HG03196 (cell line): ENCODE results near the gene GSTM3.
A peak's percentile ranks its signal among the peaks of the same experiment; 100 is the strongest.
"Not testable (repeated sequence)": the region's sequence is repeated elsewhere in the genome, so short reads cannot be mapped to it uniquely, and the experiment has no call there.

Experiments
- ATAC-seq: cut with Tn5 transposase; IDR thresholded peaks from one replicate; pipeline ENCODE4 v1.9.1; 2021; ENCODE audit not compliant: unreplicated experiment

GSTM3 gene

DNA sequence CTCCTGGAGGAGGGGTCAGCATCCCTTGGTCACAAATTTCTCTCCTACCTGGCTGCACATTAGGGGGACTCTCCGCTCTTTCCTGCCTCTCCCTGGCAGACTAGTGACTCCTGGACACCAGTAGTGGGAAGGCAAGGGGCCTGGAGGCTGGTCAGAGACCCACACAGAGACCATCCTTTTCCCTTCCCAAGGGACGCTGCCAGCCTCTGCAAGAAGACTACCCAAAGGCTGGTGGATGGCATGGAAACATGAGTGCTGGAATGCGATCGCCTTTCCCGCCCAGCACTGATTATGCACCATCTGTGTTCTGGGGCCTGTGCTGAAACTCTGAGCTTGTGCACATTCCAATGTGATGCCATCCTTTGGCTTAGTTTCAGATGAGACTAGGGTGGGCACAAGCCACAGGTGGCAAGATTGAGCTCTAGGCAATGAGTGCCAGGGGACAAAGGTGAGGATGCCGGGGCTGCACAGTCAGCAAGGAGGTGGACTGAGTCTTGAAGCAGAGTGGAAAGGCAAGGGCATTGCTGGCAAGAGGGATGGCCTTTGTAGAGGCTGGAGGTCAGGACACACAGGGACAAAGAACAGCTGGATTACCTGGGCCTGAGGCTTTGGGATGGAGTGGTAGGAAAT lies 35.5 kb upstream of the GSTM3 start:
- ATAC-seq, result no peak

DNA sequence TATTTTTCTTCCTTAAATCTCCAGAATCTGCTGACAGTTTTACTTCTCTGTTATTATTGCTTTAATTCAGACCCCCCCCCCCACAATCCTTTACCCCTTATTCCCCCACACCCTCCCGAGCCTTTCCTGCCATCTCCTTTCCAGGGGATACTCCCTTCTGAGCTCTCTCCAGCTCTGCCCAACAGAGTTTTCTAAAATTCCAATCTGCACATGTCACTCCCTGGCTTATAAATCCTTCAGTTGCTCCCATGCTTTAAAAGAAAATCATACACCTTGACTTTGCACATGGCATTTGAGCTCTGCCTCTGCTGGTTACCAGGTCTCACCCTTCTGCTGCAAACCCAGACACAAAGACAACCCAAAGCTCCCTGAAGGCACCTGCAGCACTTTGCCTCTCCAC lies 34.6 kb upstream of the GSTM3 start:
- ATAC-seq, result no peak

DNA sequence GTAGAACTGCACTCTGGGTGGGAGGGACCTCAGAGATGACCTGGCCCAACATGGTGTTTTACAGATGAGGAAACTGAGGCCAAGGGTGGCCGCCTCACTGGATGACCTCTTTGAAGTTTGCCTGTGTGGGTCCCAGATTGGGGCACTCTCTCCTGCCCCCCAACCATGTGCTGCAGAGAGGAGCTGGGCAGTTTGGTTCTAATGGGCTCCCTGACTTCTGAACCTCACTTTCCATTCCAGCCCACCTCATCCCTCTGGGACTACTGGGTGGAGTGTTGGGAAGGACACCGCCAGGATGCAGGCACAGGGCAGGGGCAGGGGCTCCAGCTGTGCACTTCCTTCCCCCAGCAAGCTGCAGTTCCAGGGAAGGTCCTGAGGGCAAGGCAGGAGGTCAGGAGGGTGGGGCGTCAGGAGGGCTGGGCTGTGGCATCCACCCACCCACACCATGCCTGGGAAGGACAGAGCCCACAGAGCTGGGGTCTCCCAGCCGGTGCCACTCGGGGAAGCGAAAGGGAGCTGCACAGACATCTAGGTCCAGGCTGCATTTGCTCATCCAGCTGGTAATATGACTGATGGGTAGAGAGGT lies 33.2 kb upstream of the GSTM3 start:
- ATAC-seq, result no peak

DNA sequence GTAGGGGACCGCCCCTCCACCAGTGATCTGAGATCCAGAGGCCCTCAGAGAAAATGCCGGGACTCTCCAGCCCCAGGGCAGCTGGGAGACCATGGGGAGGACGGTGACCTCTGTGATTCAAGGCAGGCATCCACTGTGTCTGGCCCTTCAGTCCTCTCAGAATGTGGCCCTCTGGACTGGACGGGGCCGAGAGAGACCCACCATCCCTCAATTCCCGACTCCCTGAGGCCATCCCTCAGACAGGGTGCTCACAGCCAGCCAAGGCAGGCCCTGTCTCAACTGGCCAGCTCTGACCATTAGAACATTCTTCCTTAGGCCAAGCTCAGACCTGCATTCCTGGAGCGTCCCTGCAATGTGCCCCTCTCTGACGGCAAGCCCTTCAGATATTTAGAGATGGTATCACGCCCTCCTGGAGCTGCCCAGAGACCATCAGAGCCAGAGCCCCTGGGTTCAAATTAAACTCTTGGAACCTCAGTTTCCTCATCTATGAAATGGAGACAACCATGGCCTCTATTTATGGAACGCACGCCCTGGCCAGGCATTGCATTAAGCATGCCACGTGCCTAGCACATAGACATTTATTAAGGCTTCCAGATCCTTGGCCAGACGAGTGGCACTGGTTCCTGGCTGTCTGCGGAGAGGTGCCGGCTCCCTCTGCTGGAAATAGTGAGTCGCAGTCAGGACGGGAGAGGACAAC lies 32.5 kb upstream of the GSTM3 start:
- ATAC-seq, result peak; percentile 53

DNA sequence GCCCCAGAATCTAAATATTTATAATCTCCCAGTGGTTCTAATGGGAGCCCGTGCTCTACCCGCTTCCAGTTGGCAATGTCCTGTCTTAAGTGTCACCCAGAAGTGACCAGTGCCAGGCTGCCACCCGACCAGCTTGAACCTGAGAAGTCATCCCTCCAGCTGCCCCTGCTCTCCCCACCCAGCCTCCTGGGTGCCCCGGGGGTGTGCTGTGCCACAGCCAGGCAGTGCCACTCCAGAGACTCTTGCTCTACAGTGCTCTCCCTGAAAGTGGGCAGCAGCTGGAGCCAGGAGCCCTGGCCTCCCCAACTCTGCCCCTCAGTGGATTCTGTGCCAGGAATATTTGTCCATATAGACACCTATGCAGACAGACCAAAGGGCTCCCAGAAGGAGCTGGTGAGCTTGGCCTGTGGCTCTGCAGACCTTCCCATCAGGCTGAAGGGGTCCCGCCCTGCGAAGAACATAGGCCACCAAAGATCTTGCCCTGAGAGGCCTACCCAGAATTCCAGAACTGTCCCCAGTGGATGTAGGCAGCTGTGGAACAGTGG lies 31.9 kb upstream of the GSTM3 start:
- no peak for ATAC-seq

DNA sequence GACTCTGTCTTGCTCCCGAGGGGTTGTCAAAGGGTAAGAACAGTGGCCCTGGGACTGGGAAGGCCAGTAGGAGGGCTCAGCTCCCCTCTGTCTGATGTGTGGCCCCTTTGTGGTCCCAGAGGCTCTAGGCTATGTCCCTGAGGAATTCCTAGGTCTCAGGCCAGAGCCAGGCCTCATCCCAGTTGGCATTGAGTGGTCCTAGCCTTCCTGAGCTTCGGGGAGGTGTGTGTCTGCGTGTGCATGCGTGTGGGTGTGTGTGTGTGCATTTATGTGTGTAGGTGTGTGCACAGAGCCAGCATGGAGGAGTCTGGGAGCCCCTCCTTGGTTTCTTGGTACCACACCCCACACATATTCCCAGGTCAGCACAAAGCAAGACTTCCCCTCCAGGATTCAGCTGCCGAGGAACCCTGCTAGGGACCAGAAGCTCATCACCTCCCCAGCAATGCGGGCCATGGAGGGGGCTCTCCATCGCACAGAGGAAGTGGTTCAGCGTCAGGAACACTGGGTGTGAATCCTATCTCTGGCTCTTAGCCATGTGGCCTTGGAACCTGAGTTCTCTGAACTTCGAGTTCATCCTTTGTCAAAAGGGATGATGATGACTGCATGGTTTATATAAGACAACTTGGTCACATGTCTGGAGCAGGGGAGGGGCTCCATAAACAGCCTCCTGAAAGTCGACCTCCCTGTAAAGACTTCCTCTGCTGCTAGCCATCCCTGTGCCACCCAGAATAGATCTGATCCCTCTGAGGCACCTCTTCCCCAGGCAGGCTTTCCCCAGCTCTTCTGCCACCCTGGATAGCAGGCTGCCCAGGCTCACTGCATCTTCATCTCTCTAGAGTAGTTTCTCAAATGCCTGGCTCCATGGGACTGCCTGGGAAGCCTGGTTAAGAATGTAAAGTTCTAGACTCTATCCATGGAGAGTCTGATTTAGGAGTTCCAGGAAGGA lies 31.1 kb upstream of the GSTM3 start:
- no peak for ATAC-seq

DNA sequence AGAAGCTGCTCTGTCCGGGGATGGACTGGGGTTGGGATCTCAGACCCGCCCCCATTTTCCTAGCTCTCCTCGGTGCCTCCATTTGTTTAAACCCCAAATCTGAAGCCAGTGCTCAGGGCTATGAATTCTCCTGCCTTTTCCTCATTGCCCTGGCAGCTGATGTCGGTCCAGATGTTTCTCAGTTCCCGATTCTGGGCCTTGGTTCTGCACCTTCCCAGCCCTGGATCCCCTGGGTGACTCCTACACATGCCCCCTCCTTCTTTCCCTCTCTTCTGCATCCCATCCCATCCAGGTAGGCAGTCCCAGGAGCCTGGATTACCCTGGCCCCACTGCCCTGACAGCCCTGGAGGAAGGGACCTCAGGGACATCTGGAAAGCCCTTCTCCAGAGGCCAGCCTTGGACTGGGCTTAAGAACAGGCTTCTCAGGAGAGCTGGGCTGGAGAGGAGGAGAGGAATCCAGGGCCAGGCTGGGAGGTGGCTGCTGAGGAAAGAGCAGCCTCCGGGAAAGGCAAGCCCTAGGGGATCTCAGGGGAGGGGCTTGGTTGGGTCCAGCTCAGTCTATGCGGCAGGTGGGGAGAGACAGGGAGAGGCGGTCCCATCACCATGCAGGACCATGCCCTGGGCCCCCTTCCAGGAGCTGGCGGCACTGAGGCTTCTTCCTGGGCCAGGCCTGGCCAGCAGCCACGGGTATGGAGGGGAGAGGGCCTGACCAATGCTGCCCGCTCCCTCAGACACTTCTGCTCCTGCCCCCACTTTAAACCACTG lies 29.7 kb upstream of the GSTM3 start:
- no peak for ATAC-seq

DNA sequence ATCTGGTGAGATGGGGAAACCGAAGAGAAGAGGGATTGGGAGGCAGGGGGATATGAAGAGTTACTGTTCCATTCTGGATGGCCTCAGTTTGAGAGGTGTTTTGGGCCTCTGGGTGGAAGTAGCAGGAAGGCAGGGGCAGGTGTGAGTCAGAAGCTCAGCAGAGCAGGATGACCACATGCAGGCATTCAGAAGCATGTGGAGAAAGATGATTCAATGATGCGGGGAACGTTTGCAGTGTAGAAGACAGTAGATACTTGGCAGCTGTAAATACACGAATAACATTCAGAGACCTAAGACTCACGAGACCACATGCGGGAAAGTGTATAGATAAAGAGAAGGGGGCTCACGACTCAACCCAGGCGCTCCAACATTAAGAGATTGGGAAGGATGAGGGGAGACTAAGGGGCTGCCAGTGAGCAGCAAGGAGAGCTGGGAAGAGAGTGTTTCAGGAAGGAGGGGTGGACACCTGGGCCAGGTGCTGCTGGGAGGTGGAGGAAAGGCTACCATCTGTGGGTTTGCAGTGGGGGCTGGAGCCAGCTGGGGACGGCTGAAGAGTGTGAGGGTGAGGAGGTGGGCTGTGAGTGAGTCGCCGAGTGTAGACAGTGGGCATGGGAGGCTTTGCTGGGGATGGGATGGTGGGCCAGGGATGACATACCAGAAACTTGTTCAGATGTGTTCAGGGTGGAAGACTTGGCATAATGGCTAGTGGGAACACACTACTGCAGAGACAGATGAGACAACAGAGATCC lies 28.7 kb upstream of the GSTM3 start:
- no peak for ATAC-seq

DNA sequence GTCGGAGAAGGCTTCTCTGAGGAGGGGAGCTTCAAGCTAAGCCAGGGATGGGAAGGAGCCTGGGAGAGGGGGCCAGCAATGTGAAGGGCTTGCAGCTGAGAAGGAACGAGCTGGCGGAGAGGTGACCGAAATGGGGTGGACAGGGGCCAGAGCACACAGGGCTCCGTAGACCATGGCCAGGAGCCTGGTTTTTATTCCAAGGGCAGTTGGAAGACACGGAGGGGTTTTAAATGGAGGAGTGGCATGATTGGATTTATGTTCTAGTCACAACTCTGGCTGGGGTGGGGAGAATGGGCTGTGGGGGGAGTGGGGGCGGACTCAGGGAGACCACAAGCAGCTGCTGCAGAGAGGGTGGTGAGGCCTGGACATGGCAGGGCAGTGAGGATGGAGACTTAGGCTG lies 28.0 kb upstream of the GSTM3 start:
- no peak for ATAC-seq

DNA sequence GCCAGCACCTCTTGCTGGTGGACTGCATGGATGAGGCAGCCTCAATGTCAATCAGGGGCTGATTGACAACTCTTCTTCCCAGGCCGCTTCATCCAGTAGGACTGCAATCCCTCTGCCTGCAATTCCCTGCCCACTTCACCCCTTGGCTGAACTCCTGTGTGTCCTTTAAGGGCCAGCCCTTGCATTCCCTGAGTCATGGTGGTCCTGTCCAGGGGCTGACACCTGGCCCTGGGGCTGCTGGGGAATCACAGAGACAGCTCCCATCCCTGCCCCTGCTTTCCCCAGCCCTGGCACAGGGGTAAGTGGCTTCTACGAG lies 27.5 kb upstream of the GSTM3 start:
- no peak for ATAC-seq

DNA sequence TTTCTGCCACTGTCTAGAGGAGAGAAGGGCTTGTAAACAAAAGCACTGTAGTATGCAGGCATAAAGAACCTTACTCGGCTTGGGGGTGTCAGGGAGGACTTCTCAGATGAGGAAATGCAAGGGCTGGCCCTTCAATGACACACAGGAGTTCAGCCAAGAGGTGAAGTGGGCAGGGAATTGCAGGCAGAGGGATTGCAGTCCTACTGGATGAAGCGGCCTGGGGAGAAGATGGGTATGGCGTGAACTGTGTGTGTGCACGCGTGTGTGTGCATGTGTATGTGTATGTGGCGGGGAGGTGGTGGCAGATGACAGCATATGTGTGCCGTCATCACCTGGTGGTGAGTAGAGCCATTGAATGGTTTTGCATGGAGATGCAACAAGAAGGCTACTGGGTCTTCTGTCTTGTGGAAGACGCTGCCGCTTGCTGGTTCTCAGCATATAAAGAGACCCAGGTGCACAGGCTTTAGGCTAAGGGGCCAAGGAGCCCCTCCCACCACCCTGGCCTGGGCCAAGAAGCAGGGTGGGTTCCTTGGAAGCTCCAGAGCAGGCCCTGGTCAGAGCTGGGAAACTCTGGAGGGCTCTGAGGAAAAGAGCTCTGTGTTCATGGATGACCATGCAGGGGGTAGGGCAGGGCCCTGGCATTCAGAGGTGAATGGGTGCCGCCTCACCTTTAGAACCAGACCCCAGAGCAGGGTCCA lies 26.9 kb upstream of the GSTM3 start:
- no peak for ATAC-seq

DNA sequence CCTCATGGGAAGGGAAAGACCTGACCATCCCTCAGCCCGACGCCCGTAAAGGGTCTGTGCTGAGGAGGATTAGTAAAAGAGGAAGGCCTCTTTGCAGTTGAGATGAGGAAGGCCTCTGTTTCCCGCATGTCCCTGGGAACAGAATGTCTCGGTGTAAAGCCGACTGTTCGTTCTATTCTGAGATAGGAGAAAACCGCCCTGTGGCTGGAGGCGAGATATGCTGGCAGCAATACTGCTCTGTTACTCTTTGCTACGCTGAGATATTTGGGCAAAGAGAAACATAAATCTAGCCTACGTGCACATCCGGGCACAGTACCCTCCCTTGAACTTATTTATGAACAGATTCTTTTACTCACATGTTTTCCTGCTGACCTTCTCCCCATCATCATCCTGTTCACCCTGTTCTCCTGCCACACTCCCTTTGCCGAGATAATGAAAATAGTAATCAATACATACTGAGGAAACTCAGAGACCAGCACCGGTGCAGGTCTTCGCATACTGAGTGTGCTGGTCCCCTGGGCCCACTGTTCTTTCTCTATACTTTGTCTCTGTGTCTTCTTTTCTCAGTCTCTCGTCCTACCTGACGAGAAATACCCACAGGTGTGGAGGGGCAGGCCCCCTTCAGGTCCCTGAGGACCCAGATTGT lies 26.3 kb upstream of the GSTM3 start:
- ATAC-seq, result not testable (repeated sequence)

DNA sequence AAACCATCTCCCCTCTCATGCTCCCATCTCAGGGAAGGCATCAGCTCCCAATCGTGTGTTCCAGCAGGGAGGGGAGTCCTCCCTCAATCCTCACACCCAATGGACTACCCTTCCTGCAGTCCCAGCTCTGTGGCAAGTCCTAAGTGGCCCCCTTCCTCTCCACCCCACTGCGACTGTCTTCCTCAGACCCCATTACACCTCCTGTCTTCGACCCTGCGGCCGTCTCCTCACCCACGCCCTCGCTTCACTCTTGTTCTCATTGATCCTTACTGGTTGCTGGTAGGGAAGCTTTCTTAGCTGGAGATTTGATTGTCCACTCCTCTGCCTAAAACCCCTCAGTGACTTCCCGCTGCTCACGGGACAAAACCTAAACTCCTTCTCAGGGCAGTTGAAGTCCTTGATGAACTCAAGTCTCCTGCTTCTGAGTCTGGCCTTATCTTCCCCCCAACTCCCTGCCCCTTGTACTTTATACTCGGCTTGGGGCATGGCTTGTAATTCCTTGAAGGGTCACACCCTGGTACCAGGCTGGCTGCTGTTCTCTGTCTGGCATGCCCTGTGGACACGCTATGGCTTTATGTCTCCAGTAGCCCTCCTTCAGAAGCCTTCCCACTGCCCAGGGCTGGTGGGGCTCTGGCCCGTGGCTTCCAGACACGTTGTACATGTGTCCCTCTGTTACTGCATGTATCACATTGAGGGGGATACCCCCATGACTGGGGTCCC lies 25.2 kb upstream of the GSTM3 start:
- ATAC-seq, result no peak

DNA sequence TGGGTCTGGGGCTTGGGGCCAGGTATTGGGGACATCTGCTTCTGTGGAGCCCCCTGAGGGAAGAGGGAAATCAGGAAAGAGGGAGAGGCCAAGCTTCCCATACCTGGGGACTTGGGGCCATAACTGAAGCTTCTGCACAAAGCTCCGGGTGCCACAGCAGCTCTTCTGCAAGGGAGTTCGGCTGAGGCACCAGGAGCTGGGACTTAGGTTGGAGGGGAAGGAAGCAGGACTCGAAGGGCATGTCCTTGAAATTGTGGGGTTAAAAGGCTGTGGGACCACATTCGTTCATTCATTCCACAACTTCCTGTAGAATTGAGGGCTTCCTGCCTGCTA lies 24.6 kb upstream of the GSTM3 start:
- no peak for ATAC-seq

DNA sequence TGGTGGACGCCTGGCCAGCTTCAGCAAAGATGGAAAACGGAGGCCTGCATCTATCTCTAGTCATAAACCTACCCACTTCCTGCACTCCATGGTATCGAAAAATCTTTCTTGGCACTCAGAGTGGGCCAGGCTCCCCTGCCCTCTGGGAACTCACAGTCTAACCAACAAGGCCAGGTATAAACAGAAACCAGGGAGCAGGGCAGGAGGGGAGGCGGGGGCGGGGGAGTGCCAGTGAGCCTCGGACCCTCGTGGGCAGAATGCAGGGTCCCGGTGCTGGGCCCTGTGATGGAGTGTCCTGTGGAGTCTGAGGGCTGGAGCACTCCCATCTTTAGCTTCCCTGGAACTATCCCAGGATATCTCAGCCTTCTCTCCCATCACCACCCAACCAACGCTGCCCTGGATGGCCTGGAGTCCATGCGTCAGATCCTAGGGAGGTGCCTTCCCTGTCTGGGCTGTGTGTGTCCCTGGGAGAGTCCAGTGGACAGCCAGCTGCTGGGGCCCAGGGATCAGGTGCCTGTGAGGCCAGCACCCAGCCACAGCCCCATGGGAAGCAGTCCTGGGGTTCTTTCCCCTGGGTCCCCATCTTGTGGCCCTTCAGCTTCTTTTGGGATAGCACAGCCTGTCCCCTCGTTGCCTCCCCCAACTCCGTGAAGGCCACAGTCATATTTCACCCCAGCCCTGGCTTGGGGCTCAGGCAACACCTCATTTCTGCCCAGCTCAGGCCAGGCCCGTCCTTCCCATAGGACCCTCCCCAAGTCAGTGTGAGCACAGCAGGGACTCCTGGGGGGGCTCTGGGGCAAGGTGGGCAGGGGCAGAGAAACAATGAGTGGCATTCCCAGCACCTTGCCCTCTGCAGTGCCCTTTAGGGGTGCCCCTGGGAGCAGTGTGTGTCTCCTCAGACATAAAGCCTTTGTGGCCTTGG lies 24.0 kb upstream of the GSTM3 start:
- no peak for ATAC-seq

DNA sequence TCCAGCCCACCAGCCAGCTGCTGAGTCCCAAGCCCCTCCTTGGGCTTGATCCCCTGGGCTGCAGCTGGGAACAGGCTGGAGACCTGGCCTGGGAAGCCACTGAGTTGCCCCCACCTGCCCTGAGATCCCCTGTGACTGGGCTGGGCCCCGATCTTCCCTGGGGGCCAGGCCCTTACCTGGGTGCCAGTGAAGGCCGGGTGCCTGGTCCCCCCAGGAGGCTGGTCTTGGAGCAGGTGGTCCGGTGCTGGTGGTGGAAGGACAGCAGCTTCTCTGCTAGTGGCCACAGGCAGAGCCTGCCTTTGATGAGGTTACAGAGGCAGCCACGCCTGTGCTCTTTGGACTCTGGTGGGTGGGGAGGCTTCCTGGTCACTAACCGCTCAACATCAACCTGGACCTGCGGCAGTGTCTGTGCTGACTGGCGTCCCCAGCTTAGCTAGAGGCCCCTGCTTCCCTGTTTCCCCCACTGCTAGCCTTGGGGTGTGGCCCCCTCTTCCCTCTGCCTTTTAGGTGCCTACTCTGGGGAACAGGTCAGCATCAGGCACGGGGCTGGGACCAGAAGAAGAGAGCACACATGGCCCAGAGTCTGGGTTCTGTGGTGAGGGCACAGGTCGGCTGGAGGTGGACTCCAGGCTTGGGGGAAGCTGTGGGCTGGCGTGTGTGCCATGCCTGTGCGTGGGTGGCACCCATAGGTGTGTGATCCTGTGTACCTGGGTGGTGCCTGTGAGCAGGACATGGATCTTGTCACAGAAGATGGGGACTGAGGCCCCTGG lies 23.0 kb upstream of the GSTM3 start, which contains the start of gene EPS8L3:
EPS8L3 (minus strand) TSS at position 278 of the 770 bp plus-strand sequence. CDS start 2,174 bp downstream, outside the sequence.
- no peak for ATAC-seq
